A549 (cell line): ENCODE data around the gene HINT2. TPM values are rescaled to one million over a fixed set of nuclear protein-coding genes. Genes with fewer than 3 reads are reported as not detected.

Experiments used
- ATAC-seq, 2 experiments: fragments of 200-7000 bp in 1 of 2; fragments of >200 bp in 1 of 2; cut with Nextera tagmentation in 1 of 2; cut with Tn5 transposase in 1 of 2; 3 replicates each; pipeline versions ENCODE4 v1.8.0 to v1.9.1; 2018 to 2020; ENCODE audit warnings: mild to moderate bottlenecking in 1 of 2, moderate library complexity in 1 of 2
- CTCF ChIA-PET: fragments of 300-600 bp; sonication (Branson Sonifier 250); formaldehyde crosslinking; extraction: SDS; loops from one replicate; lab custom pipeline; 2021; ENCODE audit warnings: antibody characterized with exemption, inconsistent platforms; lab: Yijun Ruan, JAX
- POLR2A ChIA-PET: fragments of 350-600 bp; formaldehyde crosslinking; extraction: SDS; loops from one replicate; lab custom pipeline; 2021; ENCODE audit warnings: antibody characterized with exemption, inconsistent platforms; lab: Yijun Ruan, JAX
- DNase-seq, 2 experiments: peaks; one replicate each; pipeline versions ENCODE4 v3.0.0 to v3.0.0-alpha.2; 2011 to 2016; ENCODE audit warnings: low read depth in 1 of 2, low spot score in 1 of 2
- FAIRE-seq: peaks from 2 replicates; lab custom pipeline; 2011; peaks lifted over from hg19 to GRCh38; lab: Jason Lieb, UNC
- H3K27ac ChIP-seq, 2 experiments: fragments of >200 bp; sonication (Bioruptor Twin); formaldehyde crosslinking; 3 replicates each; pipeline ENCODE4 v1.5.1; 2016 to 2017
- H3K4me1 ChIP-seq: fragments of >200 bp; sonication (Bioruptor Twin); formaldehyde crosslinking; 3 replicates; pipeline ENCODE4 v1.6.1; 2016
- H3K4me2 ChIP-seq: fragments of >200 bp; sonication (Bioruptor Twin); formaldehyde crosslinking; 3 replicates; pipeline ENCODE4 v1.6.1; 2016
- H3K4me3 ChIP-seq: fragments of >200 bp; sonication (Bioruptor Twin); formaldehyde crosslinking; 3 replicates; pipeline ENCODE4 v1.5.1; 2016
- H3K9me3 ChIP-seq: fragments of >200 bp; sonication (Bioruptor Twin); formaldehyde crosslinking; 3 replicates; pipeline ENCODE4 v1.6.1; 2016
- ATOH8 ChIP-seq: fragments of 250-450 bp; sonication (Bioruptor Pico); IDR thresholded peaks from 2 replicates; pipeline ENCODE4 v1.5.0; 2020; ENCODE audit warnings: low read depth, mild to moderate bottlenecking, moderate library complexity
- CBX8 ChIP-seq: fragments of 200-600 bp; sonication (generic); IDR thresholded peaks from 2 replicates; pipeline ENCODE4 v1.6.1; 2016
- CEBPB ChIP-seq, 2 experiments: fragments of >200 bp in 1 of 2; sonication (Bioruptor Twin) in 1 of 2; formaldehyde crosslinking in 1 of 2; IDR thresholded peaks; 2 replicates each; pipeline ENCODE4 v1.6.1; 2012 to 2016
- CHD4 ChIP-seq: fragments of 200-600 bp; sonication (generic); IDR thresholded peaks from 2 replicates; pipeline ENCODE4 v1.6.1; 2016; ENCODE audit warnings: antibody characterized with exemption, mild to moderate bottlenecking, borderline replicate concordance
- EHMT2 ChIP-seq: fragments of 200-600 bp; sonication (generic); IDR thresholded peaks from 2 replicates; pipeline ENCODE4 v1.6.1; 2016; ENCODE audit warnings: antibody characterized with exemption, low read depth, mild to moderate bottlenecking, moderate library complexity
- ESRRA ChIP-seq: fragments of 150-350 bp; IDR thresholded peaks from 2 replicates; pipeline ENCODE4 v1.6.1; 2014; ENCODE audit warnings: mild to moderate bottlenecking, low read length, borderline replicate concordance
- FOSB ChIP-seq: fragments of 250-450 bp; sonication (Bioruptor Pico); IDR thresholded peaks from 2 replicates; pipeline ENCODE4 v1.5.0; 2020; ENCODE audit warnings: mild to moderate bottlenecking, moderate library complexity
- HDAC2 ChIP-seq: fragments of 200-600 bp; sonication (generic); IDR thresholded peaks from 2 replicates; pipeline ENCODE4 v1.6.1; 2016
- HMGXB4 ChIP-seq: fragments of 250-450 bp; sonication (Bioruptor Pico); IDR thresholded peaks from 2 replicates; pipeline ENCODE4 v1.5.0; 2021; ENCODE audit warnings: mild to moderate bottlenecking, moderate library complexity, borderline replicate concordance
- HOXA7 ChIP-seq: fragments of 250-450 bp; sonication (Bioruptor Pico); IDR thresholded peaks from 2 replicates; pipeline ENCODE4 v1.5.0; 2020; ENCODE audit warnings: mild to moderate bottlenecking, moderate library complexity
- HOXB5 ChIP-seq: fragments of 250-450 bp; sonication (Bioruptor Pico); IDR thresholded peaks from 2 replicates; pipeline ENCODE4 v1.5.0; 2020; ENCODE audit warnings: mild to moderate bottlenecking, moderate library complexity
- KDM1A ChIP-seq: fragments of 200-600 bp; sonication (generic); IDR thresholded peaks from 2 replicates; pipeline ENCODE4 v1.6.1; 2016; ENCODE audit warnings: low read depth, mild to moderate bottlenecking
- KDM5A ChIP-seq: fragments of 200-600 bp; sonication (generic); IDR thresholded peaks from 2 replicates; pipeline ENCODE4 v1.6.1; 2016; ENCODE audit warnings: antibody characterized with exemption, mild to moderate bottlenecking
- NFE2L2 ChIP-seq: fragments of 150-350 bp; conservative IDR thresholded peaks from 2 replicates; pipeline ENCODE4 v1.6.1; 2014; ENCODE audit warnings: low read length
- RARB ChIP-seq: fragments of 250-450 bp; sonication (Bioruptor Pico); IDR thresholded peaks from 2 replicates; pipeline ENCODE4 v1.8.0; 2021; ENCODE audit warnings: mild to moderate bottlenecking, moderate library complexity
- RFX5 ChIP-seq: fragments of 450-650 bp; IDR thresholded peaks from 2 replicates; pipeline ENCODE4 v1.7.1; 2014; ENCODE audit warnings: antibody characterized with exemption, mild to moderate bottlenecking, moderate library complexity
- SREBF2 ChIP-seq: fragments of 450-650 bp; IDR thresholded peaks from 2 replicates; pipeline ENCODE4 v1.6.1; 2014; ENCODE audit warnings: mild to moderate bottlenecking, moderate library complexity
- ZC3H11A ChIP-seq: fragments of 450-650 bp; IDR thresholded peaks from 2 replicates; pipeline ENCODE4 v1.6.1; 2014; ENCODE audit warnings: antibody characterized with exemption, mild to moderate bottlenecking
- WGBS: methylation state at CpG from one replicate; pipeline ENCODE4 v1.1.6; 2017; ENCODE audit errors: missing lambda C conversion rate; 5-methylcytosine and 5-hydroxymethylcytosine counted together
- polyA plus RNA-seq, 4 experiments: library from polyadenylated mRNA; depleted of rRNA in 3 of 4; stranded (reverse); fragments of >200 nt; fragmentation: RNase III in 1 of 4; extraction: RNeasy Plus Mini Kit Qiagen cat#74134 plus additional on column Dnase treatment in 1 of 4; gene quantifications; 2 replicates in 3 of 4; 3 replicates in 1 of 4; pipeline ENCODE4 v1.2.3, GENCODE V29; 2011 to 2017
- TF ChIP-seq, protein P1 (sequence below): fragments of >200 bp; sonication (Bioruptor Twin); formaldehyde crosslinking; IDR thresholded peaks from 3 replicates; pipeline ENCODE4 v1.5.1; 2016
- TF ChIP-seq, protein P2 (sequence below): fragments of 150-350 bp; IDR thresholded peaks from 2 replicates; pipeline ENCODE4 v1.6.1; 2014; ENCODE audit warnings: low read depth, mild to moderate bottlenecking, low read length

HINT2 gene
- polyA plus RNA-seq, 2 of the 4 experiments (the other 2 are of a cell fraction): 46.9 to 69.2 TPM

- no peaks in the 10 kb centered on the region for H3K9me3 ChIP-seq
- no peak overlapping the region for H3K4me3 ChIP-seq
- TF ChIP-seq RFX5 (no peak), FOSB (CRISPR knock-in tag) (no peak), NFE2L2 (no peak), HDAC2 (no peak), KDM1A (no peak), HMGXB4 (CRISPR knock-in tag) (no peak), CHD4 (no peak), EHMT2 (no peak), HOXB5 (CRISPR knock-in tag) (no peak), ESRRA (no peak), CEBPB (IDR thresholded peaks at IDR 0.05) (no peak), KDM5A (no peak), HOXA7 (CRISPR knock-in tag) (no peak), ATOH8 (CRISPR knock-in tag) (no peak), SREBF2 (no peak)
- TF ChIP-seq, protein P1, sequence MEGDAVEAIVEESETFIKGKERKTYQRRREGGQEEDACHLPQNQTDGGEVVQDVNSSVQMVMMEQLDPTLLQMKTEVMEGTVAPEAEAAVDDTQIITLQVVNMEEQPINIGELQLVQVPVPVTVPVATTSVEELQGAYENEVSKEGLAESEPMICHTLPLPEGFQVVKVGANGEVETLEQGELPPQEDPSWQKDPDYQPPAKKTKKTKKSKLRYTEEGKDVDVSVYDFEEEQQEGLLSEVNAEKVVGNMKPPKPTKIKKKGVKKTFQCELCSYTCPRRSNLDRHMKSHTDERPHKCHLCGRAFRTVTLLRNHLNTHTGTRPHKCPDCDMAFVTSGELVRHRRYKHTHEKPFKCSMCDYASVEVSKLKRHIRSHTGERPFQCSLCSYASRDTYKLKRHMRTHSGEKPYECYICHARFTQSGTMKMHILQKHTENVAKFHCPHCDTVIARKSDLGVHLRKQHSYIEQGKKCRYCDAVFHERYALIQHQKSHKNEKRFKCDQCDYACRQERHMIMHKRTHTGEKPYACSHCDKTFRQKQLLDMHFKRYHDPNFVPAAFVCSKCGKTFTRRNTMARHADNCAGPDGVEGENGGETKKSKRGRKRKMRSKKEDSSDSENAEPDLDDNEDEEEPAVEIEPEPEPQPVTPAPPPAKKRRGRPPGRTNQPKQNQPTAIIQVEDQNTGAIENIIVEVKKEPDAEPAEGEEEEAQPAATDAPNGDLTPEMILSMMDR: no peak
- ATAC-seq (no peak), DNase-seq (no peak), FAIRE-seq (no peak)
- WGBS: 85% methylated on average over 2 of the region's 2 CpGs
- CTCF ChIA-PET: interaction anchor here (0.7 to 1.3 kb wide), 4 partner anchors 19 to 31 kb away, joined by 3 to 6 read pairs (median 4); partner anchors contain the start of genes FAM221B and TMEM8B
- POLR2A ChIA-PET: no interaction called here
- H3K4me2 ChIP-seq: no peak overlapping the region
- no peak overlapping the region for H3K27ac ChIP-seq
- no peaks in the 10 kb centered on the region for H3K4me1 ChIP-seq
Measured at GRCh38 chr9:35852267-35852815, 37.5 kb upstream of the HINT2 start.

- H3K4me1 ChIP-seq: peaks cover 13% of the 10 kb centered on the region
- POLR2A ChIA-PET: no interaction called here
- H3K4me3 ChIP-seq: no peak overlapping the region
- ATAC-seq (peak in 1 of 2 experiments; percentile 54; a peak in 3 of 6 replicates), FAIRE-seq (no peak), DNase-seq (no peak)
- H3K27ac ChIP-seq: no peak overlapping the region
- CTCF ChIA-PET: interaction anchor here (0.6 to 4.3 kb wide), 7 partner anchors 7 to 560 kb away, joined by 3 to 19 read pairs (median 4); no protein-coding TSS in a partner anchor
- H3K4me2 ChIP-seq: no peak overlapping the region
- no peak for TF ChIP-seq EHMT2
- TF ChIP-seq ZC3H11A: no peak
- no peak for TF ChIP-seq CEBPB (IDR thresholded peaks at IDR 0.05)
- no peak for TF ChIP-seq CBX8
- no peak for TF ChIP-seq RARB (CRISPR knock-in tag)
- TF ChIP-seq, protein P2, sequence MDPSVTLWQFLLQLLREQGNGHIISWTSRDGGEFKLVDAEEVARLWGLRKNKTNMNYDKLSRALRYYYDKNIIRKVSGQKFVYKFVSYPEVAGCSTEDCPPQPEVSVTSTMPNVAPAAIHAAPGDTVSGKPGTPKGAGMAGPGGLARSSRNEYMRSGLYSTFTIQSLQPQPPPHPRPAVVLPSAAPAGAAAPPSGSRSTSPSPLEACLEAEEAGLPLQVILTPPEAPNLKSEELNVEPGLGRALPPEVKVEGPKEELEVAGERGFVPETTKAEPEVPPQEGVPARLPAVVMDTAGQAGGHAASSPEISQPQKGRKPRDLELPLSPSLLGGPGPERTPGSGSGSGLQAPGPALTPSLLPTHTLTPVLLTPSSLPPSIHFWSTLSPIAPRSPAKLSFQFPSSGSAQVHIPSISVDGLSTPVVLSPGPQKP: no peak
- no peak for TF ChIP-seq FOSB (CRISPR knock-in tag)
- WGBS: 59% methylated on average over 4 of the region's 4 CpGs
- no peaks in the 10 kb centered on the region for H3K9me3 ChIP-seq
Measured at GRCh38 chr9:35847792-35848572, 33.1 kb upstream of the HINT2 start.
